Uterus (tissue), 4 donors: ENCODE data around the gene PPP1R16B. TPM values are rescaled to one million over a fixed set of nuclear protein-coding genes. Genes with fewer than 3 reads are reported as not detected.

ENCODE experiments used
- DNase-seq, 2 donors: peaks; one replicate each; pipeline ENCODE4 v3.0.0-alpha.2; 2019 to 2020
- H3K27ac ChIP-seq, 2 donors: fragments of 200-600 bp; sonication (generic); 1 replicate in 1 of 2; 2 replicates in 1 of 2; pipeline ENCODE4 v1.5.1; 2016 to 2018
- H3K27me3 ChIP-seq, 2 donors: fragments of 200-600 bp; sonication (generic); one replicate each; pipeline ENCODE4 v1.5.1; 2018 to 2019; ENCODE audit warnings: control low read depth in 1 of 2
- H3K36me3 ChIP-seq, 2 donors: fragments of 200-600 bp; sonication (generic); one replicate each; pipeline ENCODE4 v1.5.1; 2019; ENCODE audit warnings: control low read depth in 1 of 2
- H3K4me1 ChIP-seq, 2 donors: fragments of 200-600 bp; sonication (generic); one replicate each; pipeline ENCODE4 v1.5.1; 2018 to 2019; ENCODE audit warnings: control low read depth in 1 of 2
- H3K4me3 ChIP-seq, 2 donors: fragments of 200-600 bp; sonication (generic); 1 replicate in 1 of 2; 2 replicates in 1 of 2; pipeline ENCODE4 v1.5.1; 2018 to 2019; ENCODE audit warnings: mild to moderate bottlenecking in 1 of 2
- H3K9me3 ChIP-seq, 2 donors: fragments of 200-600 bp; sonication (generic); one replicate each; pipeline ENCODE4 v1.5.1; 2019; ENCODE audit warnings: control low read depth in 1 of 2
- CTCF ChIP-seq, 4 experiments: fragments of 200-600 bp in 2 of 4; fragments of 450-650 bp in 2 of 4; sonication (generic) in 2 of 4; IDR thresholded peaks; one replicate each; pipeline ENCODE4 v1.5.1; 2016 to 2019; ENCODE audit warnings: antibody characterized with exemption in 4 of 4, mild to moderate bottlenecking in 2 of 4, moderate library complexity in 1 of 4
- POLR2A ChIP-seq, 2 donors: fragments of 450-650 bp; IDR thresholded peaks; one replicate each; pipeline ENCODE4 v1.6.1; 2016; ENCODE audit warnings: antibody characterized with exemption in 2 of 2, mild to moderate bottlenecking in 1 of 2, moderate library complexity in 1 of 2
- intact Hi-C: fragments of 100-400 bp; cut with DNase I; formaldehyde crosslinking; loops from one replicate; pipeline ENCODE4 v1.15.1; 2023; ENCODE audit warnings: low total_unique reads
- total RNA-seq, 4 donors: library from RNA; depleted of rRNA in 3 of 4; stranded (reverse); fragments of >200 nt in 3 of 4; gene quantifications; one replicate each; pipeline versions ENCODE4 v1.1.0 to v1.2.4, GENCODE V29; 2014 to 2023
- donor health status: DM: yes; HTN: yes; CAD: no.

PPP1R16B gene
- total RNA-seq, 4 donors from 2014 or later = 7.6 to 15.8 (median 12.5) TPM

GRCh38 chr20:38870733-38871559 lies 65.4 kb downstream of the PPP1R16B start:
- Histone ChIP-seq H3K27me3 (no peaks in the 10 kb centered on the region), H3K27ac (no peak overlapping the region), H3K9me3 (no peaks in the 10 kb centered on the region), H3K4me3 (no peak overlapping the region), H3K4me1 (no peaks in the 10 kb centered on the region), H3K36me3 (no peaks in the 10 kb centered on the region)
- intact Hi-C loops = no loop called here
- DNase-seq = no peak
- no peak for TF ChIP-seq CTCF (IDR thresholded peaks at IDR 0.05)

GRCh38 chr20:38871560-38871953 lies 66.1 kb downstream of the PPP1R16B start:
- intact Hi-C loops = no loop called here

GRCh38 chr20:38872036-38872435 lies 66.5 kb downstream of the PPP1R16B start:
- Histone ChIP-seq H3K4me3 (no peak overlapping the region), H3K27me3 (no peaks in the 10 kb centered on the region), H3K4me1 (no peaks in the 10 kb centered on the region), H3K27ac (no peak overlapping the region), H3K36me3 (no peaks in the 10 kb centered on the region), H3K9me3 (no peaks in the 10 kb centered on the region)
- intact Hi-C loops = no loop called here
- no peak for TF ChIP-seq POLR2A (IDR thresholded peaks at IDR 0.05)
- no peak for DNase-seq

More at GRCh38 chr20:38871560-38871953, 66.1 kb downstream of the PPP1R16B start:
- H3K36me3 ChIP-seq = no peaks in the 10 kb centered on the region
- no peak overlapping the region for H3K4me3 ChIP-seq
- TF ChIP-seq POLR2A (IDR thresholded peaks at IDR 0.05) = no peak
- no peaks in the 10 kb centered on the region for H3K27me3 ChIP-seq
- no peak for DNase-seq
- no peaks in the 10 kb centered on the region for H3K4me1 ChIP-seq
- H3K27ac ChIP-seq = no peak overlapping the region
- H3K9me3 ChIP-seq = no peaks in the 10 kb centered on the region

- Histone ChIP-seq H3K4me1 (no peaks in the 10 kb centered on the region), H3K36me3 (no peaks in the 10 kb centered on the region), H3K27ac (no peak overlapping the region), H3K27me3 (no peaks in the 10 kb centered on the region), H3K4me3 (no peak overlapping the region), H3K9me3 (no peaks in the 10 kb centered on the region)
- intact Hi-C loops = no loop called here
- TF ChIP-seq POLR2A (IDR thresholded peaks at IDR 0.05) (no peak), CTCF (IDR thresholded peaks at IDR 0.05) (no peak)
- no peak for DNase-seq
Measured at GRCh38 chr20:38872491-38873049, 67.1 kb downstream of the PPP1R16B start.

- no peaks in the 10 kb centered on the region for H3K36me3 ChIP-seq
- no peaks in the 10 kb centered on the region for H3K9me3 ChIP-seq
- no peak for TF ChIP-seq POLR2A (IDR thresholded peaks at IDR 0.05)
- no peak for TF ChIP-seq CTCF (IDR thresholded peaks at IDR 0.05)
- H3K4me3 ChIP-seq = no peak overlapping the region
- no peak for DNase-seq
- H3K27me3 ChIP-seq = no peaks in the 10 kb centered on the region
- H3K4me1 ChIP-seq = no peaks in the 10 kb centered on the region
- H3K27ac ChIP-seq = no peak overlapping the region
- intact Hi-C loops = no loop called here
Measured at GRCh38 chr20:38873050-38873581, 67.6 kb downstream of the PPP1R16B start.
